PC-3 (cell line): Measurements from ENCODE around the gene CEP63.

Experiments
- CTCF ChIP-seq: fragments of 300-600 bp; sonication (generic); conservative IDR thresholded peaks from 2 replicates; pipeline ENCODE4 v1.5.1; 2017; ENCODE audit warnings: antibody characterized with exemption, low read depth, mild to moderate bottlenecking, low read length
- EZH2phosphoT487 ChIP-seq: fragments of 300-600 bp; sonication (generic); IDR thresholded peaks from 2 replicates; pipeline ENCODE4 v1.6.1; 2018; ENCODE audit warnings: mild to moderate bottlenecking, antibody characterized with exemption, low read length, borderline replicate concordance

GRCh38 chr3:134568790-134569189, 82.9 kb downstream of the CEP63 start:
- TF ChIP-seq CTCF, result no peak
- TF ChIP-seq EZH2phosphoT487, result no peak
